C4-2B (cell line): ENCODE data around the gene LINC00305.

ENCODE experiments used
- ZFX ChIP-seq: fragments of 450-650 bp; IDR thresholded peaks from 2 replicates; pipeline ENCODE4 v1.6.1; 2017
- TF ChIP-seq, protein P1 (sequence below): fragments of 450-650 bp; conservative IDR thresholded peaks from 2 replicates; pipeline ENCODE4 v1.5.1; 2017; ENCODE audit warnings: mild to moderate bottlenecking

DNA sequence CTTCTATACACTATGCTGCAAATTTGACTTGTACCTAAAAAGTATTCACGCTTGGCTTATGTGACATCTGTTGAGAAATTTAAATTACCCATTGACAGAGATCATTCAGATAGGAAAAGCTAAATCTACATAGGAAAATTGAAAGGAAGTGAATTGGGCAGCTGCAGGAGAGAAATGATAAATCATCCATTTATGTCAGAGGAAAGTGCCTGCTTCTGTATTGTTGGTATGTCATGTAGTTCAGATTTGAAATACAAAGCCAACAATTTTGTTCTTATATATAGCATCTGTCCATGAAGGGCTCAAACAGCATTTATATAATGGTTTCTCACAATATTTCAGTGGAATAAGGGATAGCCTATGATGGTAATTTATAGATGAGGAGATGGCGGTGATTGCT, 17.6 kb downstream of the LINC00305 start:
- TF ChIP-seq, protein P1, sequence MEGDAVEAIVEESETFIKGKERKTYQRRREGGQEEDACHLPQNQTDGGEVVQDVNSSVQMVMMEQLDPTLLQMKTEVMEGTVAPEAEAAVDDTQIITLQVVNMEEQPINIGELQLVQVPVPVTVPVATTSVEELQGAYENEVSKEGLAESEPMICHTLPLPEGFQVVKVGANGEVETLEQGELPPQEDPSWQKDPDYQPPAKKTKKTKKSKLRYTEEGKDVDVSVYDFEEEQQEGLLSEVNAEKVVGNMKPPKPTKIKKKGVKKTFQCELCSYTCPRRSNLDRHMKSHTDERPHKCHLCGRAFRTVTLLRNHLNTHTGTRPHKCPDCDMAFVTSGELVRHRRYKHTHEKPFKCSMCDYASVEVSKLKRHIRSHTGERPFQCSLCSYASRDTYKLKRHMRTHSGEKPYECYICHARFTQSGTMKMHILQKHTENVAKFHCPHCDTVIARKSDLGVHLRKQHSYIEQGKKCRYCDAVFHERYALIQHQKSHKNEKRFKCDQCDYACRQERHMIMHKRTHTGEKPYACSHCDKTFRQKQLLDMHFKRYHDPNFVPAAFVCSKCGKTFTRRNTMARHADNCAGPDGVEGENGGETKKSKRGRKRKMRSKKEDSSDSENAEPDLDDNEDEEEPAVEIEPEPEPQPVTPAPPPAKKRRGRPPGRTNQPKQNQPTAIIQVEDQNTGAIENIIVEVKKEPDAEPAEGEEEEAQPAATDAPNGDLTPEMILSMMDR: no peak
- TF ChIP-seq ZFX: no peak
